ENCODE data around the gene ARID1B.

Gene ARID1B

GRCh38 chr6:157068691-157069324 is 291.6 kb downstream of the ARID1B start:
- Histone ChIP-seq H3K4me1 (peaks cover 13% of the 10 kb centered on the region), H3K27ac (no peak overlapping the region), H3K9ac (no peak overlapping the region), H3K9me3 (ENCODE audit: control insufficient read depth, low read length) (no peaks in the 10 kb centered on the region), H3K27me3 (ENCODE audit: control insufficient read depth, insufficient read depth, low read length) (no peaks in the 10 kb centered on the region), H3K36me3 (ENCODE audit: control insufficient read depth, insufficient read depth, low read length) (no peaks in the 10 kb centered on the region), H3K4me3 (ENCODE audit: low read depth, low read length) (no peak overlapping the region), H3K79me2 (peaks cover 33% of the 10 kb centered on the region), H3K4me2 (ENCODE audit: low read length) (no peak overlapping the region), H2AFZ (no peak overlapping the region)
- TF ChIP-seq CTCF (IDR thresholded peaks at IDR 0.05), result no peak

DNA sequence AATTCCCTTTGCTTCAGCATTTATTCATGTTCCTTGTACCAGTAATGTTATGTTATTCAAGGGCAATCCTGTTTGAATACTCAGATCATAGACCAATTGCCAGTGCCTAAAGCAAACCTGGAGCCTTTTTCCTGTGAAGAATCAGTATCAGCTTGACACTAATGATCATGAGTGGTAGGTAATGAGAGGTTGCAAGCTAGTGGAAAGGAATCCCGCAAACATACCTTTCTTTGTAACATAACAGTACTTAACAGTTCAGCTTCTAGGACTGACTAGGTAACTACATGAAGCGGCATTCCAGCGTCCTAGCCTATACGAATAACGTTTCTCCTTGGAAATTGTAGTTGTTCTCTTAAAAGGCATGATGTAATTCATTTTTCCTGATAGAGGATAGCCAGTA is 292.4 kb downstream of the ARID1B start:
- Histone ChIP-seq H3K9ac (no peak overlapping the region), H3K27me3 (ENCODE audit: control insufficient read depth, insufficient read depth, low read length) (no peaks in the 10 kb centered on the region), H3K36me3 (ENCODE audit: control insufficient read depth, insufficient read depth, low read length) (no peaks in the 10 kb centered on the region), H3K27ac (no peak overlapping the region), H3K9me3 (ENCODE audit: control insufficient read depth, low read length) (no peaks in the 10 kb centered on the region), H3K4me2 (ENCODE audit: low read length) (no peak overlapping the region), H3K79me2 (peaks cover 36% of the 10 kb centered on the region), H3K4me1 (peaks cover 13% of the 10 kb centered on the region), H3K4me3 (ENCODE audit: low read depth, low read length) (no peak overlapping the region), H2AFZ (no peak overlapping the region)
- TF ChIP-seq CTCF (IDR thresholded peaks at IDR 0.05), result no peak

GRCh38 chr6:157070403-157071107 is 293.4 kb downstream of the ARID1B start:
- Histone ChIP-seq H2AFZ (no peak overlapping the region), H3K9ac (no peak overlapping the region)
- TF ChIP-seq CTCF (IDR thresholded peaks at IDR 0.05), result no peak

DNA sequence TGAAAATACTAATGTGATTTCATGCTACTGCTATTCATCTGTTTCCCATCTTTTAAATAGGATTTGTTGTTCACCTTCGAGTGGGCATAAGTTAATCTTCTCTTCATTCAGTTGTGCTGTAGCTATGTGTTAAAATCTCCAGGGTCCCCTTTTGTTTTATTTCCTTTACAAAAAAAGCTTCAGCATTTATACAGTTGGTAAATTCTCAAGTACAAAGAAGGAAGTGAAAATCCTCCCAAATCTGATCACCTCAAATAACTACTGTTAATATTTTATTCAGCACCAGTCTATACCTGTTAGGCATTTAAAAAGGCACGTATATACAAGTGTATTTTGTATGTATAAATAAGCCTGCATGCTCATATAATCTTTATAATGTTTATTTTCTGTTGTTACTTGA is 294.9 kb downstream of the ARID1B start:
- Histone ChIP-seq H3K4me3 (ENCODE audit: low read depth, low read length) (no peak overlapping the region), H3K36me3 (ENCODE audit: control insufficient read depth, insufficient read depth, low read length) (no peaks in the 10 kb centered on the region), H3K79me2 (peaks cover 38% of the 10 kb centered on the region), H3K9ac (no peak overlapping the region), H3K27me3 (ENCODE audit: control insufficient read depth, insufficient read depth, low read length) (no peaks in the 10 kb centered on the region), H3K4me2 (ENCODE audit: low read length) (no peak overlapping the region), H3K27ac (no peak overlapping the region), H2AFZ (no peak overlapping the region), H3K4me1 (peaks cover 13% of the 10 kb centered on the region), H3K9me3 (ENCODE audit: control insufficient read depth, low read length) (no peaks in the 10 kb centered on the region)
- TF ChIP-seq CTCF (IDR thresholded peaks at IDR 0.05), result no peak

More at GRCh38 chr6:157070403-157071107, 293.4 kb downstream of the ARID1B start:
- Histone ChIP-seq H3K27me3 (ENCODE audit: control insufficient read depth, insufficient read depth, low read length) (no peaks in the 10 kb centered on the region), H3K4me2 (ENCODE audit: low read length) (no peak overlapping the region), H3K79me2 (peaks cover 36% of the 10 kb centered on the region), H3K27ac (no peak overlapping the region), H3K36me3 (ENCODE audit: control insufficient read depth, insufficient read depth, low read length) (no peaks in the 10 kb centered on the region), H3K9me3 (ENCODE audit: control insufficient read depth, low read length) (no peaks in the 10 kb centered on the region), H3K4me1 (peaks cover 13% of the 10 kb centered on the region), H3K4me3 (ENCODE audit: low read depth, low read length) (no peak overlapping the region)
